HG03439 (cell line): ENCODE results near the gene DLX2.

Experiments used
- ATAC-seq: cut with Tn5 transposase; IDR thresholded peaks from one replicate; pipeline ENCODE4 v1.9.1; 2021; ENCODE audit warnings: mild to moderate bottlenecking, moderate library complexity; ENCODE audit not compliant: unreplicated experiment

Gene DLX2

DNA sequence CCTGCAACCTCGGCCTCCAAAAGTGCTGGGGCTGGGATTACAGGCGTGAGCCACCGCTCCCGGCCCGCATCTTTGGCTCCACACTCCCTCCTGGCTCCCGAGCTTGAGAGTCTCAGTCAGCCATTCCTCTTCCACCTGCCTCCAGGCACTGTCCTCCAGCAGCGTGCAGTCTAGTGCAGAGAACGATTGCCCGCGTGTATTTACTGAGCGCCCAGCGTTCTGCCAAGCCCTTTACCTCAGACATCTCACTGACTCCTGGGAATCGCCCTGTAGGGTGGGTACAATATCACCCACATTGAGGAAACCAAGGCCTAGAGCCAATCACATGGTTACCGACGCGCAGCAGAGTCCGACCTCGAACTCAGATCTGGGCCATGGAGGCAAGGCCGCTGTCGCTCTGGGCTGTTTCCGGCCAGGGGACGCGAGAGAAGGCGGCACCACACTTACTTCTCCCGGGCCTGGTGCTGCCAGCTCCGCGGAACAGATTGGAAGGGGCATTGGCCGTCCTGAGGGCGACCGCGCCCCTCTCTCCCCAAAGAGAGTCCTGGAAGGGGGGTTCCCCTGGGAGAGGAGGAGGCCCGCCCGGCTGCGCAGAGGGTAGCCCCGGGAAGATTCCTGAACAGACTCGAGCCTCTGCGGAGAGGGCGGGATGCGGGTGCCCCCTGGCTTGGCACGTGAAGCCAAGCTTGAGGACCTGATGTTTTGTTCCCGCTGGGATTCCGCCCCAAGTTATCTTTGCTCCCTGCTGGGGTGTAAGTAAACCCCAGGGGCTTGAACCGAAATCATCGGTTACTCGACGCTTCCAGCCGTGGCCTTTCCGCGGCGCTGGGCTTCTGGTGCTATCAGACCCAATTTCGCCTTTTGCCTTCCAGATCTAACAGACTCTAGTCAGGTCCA, 5.2 kb upstream of the DLX2 start:
- no peak for ATAC-seq

DNA sequence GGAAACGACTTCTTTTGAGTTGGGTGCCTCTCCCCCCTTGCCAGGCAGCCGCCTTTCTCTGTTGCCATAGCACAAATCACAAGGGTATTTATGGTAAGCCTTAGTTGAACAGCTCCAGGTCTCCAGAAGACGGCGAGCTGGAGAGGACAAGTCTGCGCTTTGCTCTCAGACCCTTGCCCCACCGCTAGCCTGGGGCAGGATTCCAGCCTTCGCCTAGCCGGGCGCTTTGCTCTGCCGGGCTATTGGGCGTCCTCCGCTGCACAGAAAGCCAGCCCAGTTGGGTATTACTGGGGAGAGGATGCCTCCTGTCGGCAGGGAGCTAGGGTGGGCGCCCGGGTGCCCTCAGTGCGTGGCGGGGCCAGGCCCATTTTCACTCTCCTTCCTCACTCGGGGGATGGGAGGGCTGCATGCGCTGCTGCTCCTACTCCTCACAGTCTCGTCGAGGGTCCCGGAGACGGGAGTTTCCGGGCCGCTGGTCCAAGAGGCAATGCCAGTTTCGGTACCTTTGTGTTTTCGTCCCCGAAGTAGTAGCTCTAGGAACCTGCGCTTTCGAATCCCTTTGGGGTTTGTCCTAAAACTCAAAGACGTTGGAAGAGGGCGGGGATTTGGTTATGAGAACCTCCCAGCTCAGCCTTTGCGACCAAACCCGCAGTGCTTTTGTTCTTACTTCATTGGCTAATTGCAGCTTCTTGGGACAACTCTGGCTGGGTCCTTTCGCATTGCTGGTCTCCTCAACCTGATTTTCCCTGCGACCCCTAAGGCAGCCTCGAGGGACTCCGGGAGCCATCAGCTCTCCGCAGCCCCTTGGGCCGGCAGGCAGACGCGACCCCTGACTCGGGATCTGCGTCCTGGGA, 3.6 kb upstream of the DLX2 start:
- ATAC-seq: no peak

DNA sequence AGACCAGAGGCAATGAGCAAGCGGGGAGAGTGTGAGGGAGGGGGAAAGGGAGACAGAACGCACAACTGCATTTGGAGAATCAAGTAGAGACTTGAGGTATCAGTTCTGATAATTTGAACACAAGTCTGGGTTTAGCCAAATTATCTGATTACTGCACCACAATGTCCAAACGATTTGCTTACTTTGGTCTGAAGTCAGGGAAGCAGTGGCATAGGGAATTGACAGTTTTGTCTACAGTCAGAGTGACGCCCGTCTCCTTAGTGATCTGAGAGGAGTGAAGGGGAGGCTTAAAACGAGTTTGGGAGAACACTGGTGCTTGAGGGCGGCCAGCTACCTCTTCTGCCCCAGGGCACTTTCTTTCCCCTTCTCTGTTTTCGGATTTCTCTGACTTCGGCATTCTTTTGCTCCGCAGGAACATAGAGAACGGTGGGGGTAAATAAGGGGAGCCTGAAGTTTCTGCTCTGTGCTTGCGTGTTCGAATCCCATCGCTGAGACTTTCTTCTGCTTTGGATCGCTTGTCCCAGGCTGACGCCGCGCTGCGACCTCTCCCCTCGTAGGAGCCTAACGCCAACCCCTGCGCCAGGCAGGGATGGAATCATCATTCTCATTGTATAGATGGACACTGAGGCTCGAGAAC, 2.9 kb upstream of the DLX2 start:
- no peak for ATAC-seq

DNA sequence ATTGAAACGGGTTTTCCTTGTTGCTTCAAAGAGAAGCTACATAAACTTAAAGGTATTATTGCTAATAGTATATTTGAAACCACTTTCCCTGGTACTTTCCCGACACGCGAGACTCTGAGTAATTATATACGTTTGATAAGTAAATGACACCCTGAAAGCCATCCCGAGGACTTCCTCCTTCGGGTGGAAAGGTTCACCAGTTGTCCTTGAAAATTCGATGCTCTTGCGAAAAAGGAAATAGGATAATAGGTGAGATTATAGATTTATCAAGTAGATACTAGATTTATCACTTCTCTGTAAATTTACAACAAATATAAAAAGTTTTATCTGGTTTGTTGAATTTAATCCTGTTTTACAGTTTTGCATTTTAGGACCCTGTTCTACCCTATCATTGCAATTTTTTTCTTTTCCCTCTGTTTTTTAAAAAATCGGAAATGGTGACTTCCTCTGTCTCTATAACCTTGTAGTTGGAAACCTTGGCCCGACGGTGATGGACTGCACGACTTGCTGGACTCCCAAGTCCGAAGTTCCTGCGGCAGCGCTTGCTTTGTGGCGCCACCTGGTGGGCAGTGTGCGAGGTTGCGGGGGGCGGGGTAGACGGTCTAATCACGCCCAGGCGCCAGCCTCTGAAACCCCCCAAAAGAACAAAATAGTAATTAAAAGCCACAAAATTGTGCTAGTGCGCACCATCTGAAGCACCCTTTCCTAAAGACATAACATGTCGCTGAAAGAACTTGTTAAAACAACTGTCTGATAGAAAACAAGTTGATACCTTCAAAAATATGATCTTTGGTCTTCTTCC, 972 bp upstream of the DLX2 start:
- no peak for ATAC-seq

DNA sequence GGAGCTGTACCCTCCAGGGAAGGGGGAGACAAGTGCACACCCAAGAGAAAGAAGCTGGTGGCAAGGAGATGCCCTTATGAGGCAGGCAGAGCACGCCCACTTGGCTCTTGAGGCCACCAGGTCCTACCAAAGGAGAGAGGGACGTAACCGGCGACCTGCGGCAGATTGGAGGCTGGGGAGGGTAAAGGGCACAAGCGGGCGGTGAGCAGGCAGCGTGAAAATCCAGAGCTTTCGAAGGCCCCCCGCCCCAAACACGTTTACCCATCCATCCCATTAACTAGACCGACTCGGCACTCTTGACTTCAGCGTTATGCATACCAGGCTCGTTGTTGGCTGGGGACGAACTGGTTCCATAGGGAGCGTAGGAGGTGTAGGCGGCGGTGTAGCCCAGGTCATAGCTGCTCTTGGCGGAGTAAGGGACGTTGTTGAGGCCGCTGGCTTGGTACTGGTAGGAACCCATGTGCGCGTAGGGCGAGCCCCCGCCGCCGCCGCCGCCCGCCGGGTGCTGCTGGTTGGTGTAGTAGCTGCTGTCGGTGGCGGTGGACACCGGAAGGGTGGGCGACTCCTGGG, 794 bp downstream of the DLX2 start:
- no peak for ATAC-seq

DNA sequence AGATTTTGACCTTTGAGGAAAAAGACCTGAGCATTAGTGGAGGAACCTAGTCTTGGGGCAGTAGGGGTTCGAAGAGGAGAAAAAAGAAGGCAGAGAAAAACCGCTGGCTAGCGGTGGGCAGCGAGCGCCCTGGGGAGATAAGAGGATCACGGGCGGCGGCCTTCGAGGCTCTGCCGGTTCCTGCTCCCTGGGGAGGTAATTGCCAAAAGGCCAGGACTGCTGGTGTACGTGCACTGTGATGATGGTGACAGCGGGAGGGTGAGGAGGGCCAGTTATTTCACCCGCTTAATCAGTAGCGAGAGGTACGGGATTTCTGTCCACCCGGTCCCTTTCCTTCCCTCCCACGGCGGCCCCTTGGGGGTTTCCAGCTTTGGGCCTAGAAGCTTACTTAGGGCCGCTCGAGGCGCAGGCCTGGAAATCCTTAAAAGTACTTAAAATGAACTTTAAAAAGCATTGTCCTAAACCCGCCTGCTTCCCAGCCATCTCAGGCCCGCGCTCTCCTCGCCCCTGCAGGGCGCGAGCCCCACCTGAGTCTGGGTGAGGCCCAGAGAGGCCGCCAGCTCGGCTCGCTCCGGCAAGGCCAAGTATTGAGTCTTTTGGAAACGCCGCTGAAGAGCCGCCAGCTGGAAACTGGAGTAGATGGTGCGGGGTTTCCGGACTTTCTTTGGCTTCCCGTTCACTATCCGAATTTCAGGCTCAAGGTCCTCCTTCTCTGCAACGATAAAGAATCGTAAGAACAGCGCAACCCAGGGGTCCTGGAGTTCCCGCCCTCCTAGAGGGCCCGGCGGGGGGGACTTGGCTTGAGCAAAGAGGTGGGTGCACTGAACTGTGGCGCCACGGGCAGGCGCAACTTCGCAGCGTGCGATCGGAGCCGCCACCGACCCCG, 1.5 kb downstream of the DLX2 start:
- ATAC-seq: no peak

DNA sequence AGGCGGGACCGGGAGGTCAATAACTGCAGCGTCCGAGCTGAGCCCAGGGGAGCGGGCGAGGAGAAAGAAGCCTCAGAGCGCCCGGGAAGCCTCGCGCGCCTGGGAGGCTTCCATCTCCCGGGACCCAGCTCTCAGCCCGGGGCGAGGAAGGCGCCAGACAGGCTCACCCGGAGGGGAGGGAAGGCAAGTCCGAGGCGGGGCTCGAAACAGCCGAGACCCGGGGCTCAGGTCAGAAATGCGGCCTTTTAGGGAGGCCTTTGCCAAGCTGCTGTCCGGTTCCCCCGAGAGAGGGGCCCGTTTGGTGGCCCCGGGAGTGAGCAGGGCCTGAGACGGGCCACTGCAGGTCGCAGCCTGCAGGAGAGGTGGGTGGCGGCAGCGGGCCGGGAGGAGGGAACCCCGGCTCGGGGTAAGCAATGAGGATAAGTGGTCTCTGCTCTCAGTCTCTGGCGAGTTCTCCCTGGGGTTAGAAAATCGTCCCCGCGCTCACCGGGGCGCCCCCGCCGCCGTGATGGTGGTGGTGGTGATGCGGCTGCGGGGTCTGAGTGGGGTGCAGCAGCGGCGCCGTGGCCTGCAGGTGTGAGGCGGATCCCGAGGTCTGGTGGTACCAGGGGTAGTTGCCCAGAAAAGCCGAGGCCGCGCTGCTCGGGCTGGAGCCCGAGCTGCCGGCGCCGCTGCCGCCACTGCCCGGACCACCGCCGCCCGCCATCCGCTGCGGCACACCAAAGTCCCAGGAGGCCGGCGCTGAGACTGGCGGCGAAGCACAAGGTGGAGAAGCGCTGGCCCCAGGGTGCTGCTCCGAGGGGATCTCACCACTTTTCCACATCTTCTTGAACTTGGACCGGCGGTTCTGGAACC, 2.4 kb downstream of the DLX2 start:
- no peak for ATAC-seq

DNA sequence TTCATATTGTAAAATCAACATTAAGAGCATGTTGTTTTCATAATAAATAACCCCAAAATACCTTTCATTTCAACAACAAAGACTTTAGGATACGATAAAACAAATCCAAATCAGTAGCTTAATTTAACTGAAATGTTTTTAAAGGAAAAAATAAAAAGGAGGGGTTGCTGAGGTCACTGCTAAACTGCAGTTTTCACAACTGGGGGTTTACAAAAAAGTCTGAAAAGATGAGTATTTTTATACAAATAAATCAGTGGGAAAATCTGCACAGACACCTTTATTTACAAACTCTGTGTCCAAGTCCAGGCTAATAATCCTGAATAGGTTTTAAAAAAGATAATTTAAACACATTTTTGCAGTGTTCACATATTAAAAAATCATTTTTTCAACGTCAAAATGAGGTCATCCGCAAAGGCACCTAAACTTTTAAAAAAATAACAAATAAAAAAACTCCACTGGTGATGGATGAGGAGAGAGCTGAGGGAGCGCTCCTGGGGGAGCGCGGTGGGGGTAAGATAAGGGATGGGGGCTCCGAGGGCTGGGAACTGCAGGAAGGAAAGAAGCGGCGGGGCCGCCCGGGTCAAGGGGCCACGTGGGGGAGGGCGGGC, 3.1 kb downstream of the DLX2 start:
- ATAC-seq: no peak

DNA sequence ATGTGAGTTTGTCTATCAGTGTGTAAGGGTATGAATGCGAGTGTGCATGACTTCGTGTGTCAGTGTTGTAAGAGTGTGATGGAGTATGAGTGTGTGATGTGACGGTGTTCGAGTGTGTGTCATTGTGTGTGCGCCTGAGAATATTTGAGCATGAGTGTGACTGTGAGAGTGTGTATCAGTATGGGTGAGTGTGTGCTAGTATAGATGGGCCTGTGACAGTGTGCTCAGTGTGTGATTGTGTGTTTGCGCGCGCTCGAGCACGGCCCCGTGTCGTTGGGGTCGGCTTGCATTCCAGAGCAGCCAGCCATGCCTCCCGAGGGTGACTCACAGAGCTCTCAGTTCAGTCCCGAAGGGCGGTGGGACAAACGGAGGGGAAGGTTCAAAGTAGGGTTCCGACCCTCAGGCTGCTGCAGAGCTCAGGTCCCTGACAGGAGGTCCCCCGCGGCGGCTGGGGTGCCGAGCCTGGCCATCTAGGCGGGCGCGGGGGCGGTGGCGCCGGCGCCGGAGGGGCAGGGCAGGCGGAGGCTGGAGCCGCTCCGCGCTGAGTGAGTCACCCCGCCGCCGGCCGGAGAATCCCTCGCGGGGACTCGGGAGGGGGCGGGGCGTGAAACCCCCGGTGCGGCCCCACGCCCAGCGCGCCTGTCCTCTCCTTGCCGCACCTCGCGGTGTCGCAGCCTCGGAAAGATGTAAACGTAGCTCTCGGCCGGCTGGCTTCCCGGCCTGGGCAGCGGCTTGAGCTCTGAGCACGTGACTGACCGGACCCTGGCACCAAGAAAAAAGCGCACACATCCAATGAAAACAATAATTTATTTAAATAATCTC, 3.8 kb downstream of the DLX2 start:
- no peak for ATAC-seq

DNA sequence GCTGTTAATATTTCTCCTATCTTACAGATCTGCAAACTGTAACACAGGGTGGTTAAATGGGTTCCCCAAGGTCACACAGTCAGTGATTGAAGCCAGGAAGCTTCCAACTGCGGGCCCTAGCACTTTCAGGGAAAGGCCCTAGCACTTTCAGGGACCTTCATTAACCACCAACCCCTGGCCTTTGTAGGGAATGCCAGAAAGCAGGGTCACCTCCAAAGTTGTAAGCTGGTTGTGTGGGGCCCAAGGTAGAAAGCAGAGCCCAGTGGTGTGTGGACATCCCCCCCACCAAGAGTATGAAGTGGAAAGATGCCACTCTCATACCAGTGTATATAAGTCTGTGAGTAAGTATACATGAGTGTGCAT, 4.4 kb downstream of the DLX2 start:
- no peak for ATAC-seq

DNA sequence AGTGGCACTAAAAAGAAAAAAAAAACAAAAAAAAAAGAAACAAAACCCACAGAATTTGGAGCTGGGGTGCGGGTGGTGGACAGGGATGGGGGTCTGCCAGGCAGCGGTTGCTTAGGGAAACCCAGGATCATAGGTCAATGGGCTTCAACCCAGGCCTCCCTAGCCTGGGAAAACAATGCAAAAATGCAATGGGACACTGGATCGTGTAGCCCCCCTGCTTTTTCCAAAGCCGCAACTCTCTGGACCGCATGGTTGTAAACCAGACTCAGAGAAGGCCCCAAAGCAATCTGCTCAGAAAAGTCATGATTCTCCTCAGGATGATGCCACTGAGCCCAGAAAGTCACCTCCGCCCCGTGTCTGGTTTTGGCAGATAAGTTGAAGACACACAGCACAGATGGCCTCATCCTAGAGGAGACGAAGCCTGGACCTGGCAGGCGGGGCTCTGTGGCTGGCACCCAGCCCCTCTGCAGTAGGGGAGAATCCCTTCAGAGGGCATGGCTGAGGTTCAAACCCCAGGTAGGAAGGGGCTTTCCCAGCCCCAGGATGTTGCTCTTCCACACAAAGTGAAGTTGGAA, 5.1 kb downstream of the DLX2 start:
- ATAC-seq: no peak

DNA sequence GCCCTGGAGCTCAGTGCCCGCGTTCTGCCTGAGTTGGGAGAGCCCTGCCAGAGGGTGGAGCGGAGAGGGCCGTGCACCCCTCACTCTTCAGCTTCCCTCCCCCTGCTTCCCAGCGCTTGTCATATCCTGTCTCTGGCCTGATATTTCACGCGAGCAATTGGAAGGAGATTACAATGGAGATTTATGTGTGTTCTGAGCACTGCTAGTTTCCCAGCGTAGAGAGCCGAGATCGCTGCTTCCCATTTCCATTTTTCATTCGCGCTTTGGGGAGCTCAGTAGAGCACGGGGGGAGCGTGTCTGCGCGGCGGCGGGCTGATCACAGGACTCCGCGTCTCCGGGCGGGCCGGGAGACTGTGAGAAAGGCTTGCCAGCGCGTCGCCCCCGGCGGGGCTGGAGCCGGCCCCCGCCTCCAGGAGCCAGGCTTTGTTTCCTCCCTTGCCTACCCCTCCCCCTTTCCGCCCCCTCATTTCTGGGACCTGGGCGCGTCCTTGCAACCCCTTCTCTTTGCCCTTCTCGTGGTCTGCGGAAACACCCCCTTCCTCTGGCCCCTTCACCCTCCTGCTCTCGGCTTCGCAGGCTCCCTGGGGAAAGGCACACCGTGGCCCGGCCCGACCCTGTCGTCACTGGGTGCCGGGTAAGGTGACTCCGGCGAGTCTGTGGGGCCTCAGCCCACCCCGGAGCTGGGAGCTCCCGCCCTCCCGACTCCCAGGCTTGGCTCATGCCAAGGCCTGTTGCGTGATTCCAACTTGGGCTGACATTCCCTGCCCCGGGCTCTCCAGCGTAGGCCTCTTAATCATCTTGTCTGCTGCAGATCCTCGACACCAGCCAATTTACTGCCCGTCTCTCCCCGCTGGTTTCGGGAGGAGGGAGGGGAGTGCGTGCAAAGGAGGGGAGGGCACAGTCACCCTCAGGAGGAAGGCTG, 5.8 kb downstream of the DLX2 start:
- ATAC-seq: no peak

DNA sequence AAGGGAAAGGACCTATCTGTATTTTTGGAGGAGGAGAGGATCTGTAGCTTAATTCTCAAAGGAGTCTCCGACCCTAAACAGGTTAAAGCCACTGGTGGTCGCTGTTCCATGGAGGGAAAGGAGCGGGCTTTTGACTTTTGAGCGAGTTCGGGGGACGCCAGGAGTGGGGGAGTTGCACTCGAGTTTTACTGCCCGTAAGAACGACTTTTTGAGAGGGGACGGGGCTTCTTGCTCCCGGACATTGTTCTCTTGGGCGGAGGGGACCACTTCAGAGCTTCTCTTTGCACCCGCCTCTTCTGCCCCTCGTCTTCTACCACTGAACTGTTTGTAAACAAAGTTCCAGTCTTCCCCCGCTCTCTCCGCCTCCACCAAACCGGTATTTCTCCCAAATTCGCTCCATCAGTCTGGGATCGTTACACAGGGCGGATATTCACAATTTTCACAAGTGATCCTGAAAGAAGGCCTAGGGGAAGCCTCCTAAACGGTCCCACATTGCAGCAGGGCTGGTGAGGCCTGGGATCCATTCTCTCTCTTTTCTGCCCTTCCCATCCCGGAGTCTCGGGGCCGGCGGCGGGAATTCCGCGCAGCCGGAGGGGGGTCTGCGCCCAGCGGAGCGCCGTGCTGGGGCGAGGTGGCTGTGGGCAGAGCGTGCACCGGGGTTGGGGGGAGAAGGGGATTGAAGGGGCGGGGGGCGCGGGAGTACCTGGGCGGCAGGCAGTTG, 6.6 kb downstream of the DLX2 start:
- no peak for ATAC-seq

DNA sequence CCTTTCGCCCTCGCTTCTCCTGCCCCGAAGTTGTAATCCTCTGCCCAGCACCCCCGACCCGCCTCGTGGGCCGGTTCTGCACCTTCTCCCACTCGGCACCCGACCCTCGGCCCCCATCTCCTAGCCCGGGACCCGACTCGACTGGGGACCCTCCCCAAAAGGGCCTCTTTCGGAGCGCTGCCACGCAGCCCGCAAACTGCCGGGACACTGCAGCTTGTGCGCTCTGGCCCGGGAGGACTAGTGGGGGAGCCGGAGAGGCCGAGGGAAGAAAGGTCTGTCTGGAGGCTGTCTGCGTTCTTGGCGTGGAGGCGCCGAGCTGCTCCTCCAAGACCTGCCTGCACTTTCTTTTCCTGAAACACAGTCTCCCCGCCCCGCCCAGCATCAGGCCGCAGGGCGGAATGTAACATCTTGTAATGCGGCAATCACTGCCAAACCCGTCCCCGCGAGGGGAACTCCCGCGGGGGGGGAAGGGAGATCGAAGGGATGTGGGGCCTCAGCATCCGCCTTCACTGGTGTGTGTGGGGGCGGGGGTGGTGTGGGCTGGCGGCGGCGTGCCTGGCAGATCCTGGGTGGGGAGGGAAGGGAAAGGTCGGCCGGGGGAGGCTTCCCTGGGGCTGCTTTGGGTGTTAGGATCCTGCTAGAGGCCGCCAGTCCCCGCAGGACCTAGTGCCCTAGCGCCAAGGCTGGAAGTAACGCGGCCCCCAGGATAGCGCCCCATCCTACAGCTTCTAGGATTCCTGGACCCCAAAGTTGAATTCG, 7.4 kb downstream of the DLX2 start:
- ATAC-seq: no peak
